Loucy (cell line): ENCODE results near the gene EFNA4.

ENCODE experiments used
- H2AFZ ChIP-seq: fragments of 200-600 bp; sonication (generic); 2 replicates; pipeline ENCODE4 v1.6.0; 2016; ENCODE audit warnings: antibody characterized with exemption, mild to moderate bottlenecking, low read length, moderate library complexity
- H3F3A ChIP-seq: fragments of 200-600 bp; 2 replicates; pipeline ENCODE4 v1.6.0; 2016; ENCODE audit warnings: antibody characterized with exemption, low read depth, mild to moderate bottlenecking
- H3K27me3 ChIP-seq: fragments of 200-600 bp; sonication (generic); 2 replicates; pipeline ENCODE4 v1.6.1; 2014; ENCODE audit warnings: low read length, mild to moderate bottlenecking; ENCODE audit not compliant: insufficient read depth, poor library complexity, severe bottlenecking
- H3K36me3 ChIP-seq: fragments of 200-600 bp; sonication (generic); 2 replicates; pipeline ENCODE4 v1.6.1; 2016; ENCODE audit warnings: low read length; ENCODE audit not compliant: insufficient read depth
- H3K4me1 ChIP-seq: fragments of 200-600 bp; sonication (generic); 2 replicates; pipeline ENCODE4 v1.5.1; 2014; ENCODE audit warnings: low read length, mild to moderate bottlenecking; ENCODE audit not compliant: insufficient read depth, poor library complexity, severe bottlenecking
- H3K4me2 ChIP-seq: fragments of 200-600 bp; sonication (generic); 2 replicates; pipeline ENCODE4 v1.6.0; 2014; ENCODE audit warnings: antibody characterized with exemption, low read length, low read depth, mild to moderate bottlenecking; ENCODE audit not compliant: poor library complexity, severe bottlenecking
- H3K4me3 ChIP-seq: fragments of 200-600 bp; sonication (generic); 2 replicates; pipeline ENCODE4 v1.5.1; 2014; ENCODE audit warnings: low read length, mild to moderate bottlenecking, mixed read lengths; ENCODE audit not compliant: poor library complexity, severe bottlenecking
- H3K79me2 ChIP-seq: fragments of 200-600 bp; sonication (generic); 2 replicates; pipeline ENCODE4 v1.6.1; 2014; ENCODE audit warnings: low read length; ENCODE audit not compliant: insufficient read depth
- H3K9ac ChIP-seq: fragments of 200-600 bp; sonication (generic); 2 replicates; pipeline ENCODE4 v1.6.0; 2014; ENCODE audit warnings: mild to moderate bottlenecking, low read depth, low read length, moderate library complexity; ENCODE audit not compliant: poor library complexity, severe bottlenecking
- H3K9me2 ChIP-seq: fragments of 200-600 bp; sonication (generic); replicated peaks from 2 replicates; pipeline ENCODE4 v1.6.1; 2016; ENCODE audit warnings: low read depth, low read length, mixed read lengths
- H3K9me3 ChIP-seq: fragments of 200-600 bp; sonication (generic); 2 replicates; pipeline ENCODE4 v1.6.1; 2014; ENCODE audit warnings: mild to moderate bottlenecking, antibody characterized with exemption, low read length, low read depth; ENCODE audit not compliant: insufficient read depth
- H4K20me1 ChIP-seq: fragments of 200-600 bp; sonication (generic); 2 replicates; pipeline ENCODE4 v1.6.0; 2014; ENCODE audit warnings: antibody characterized with exemption, low read length, mild to moderate bottlenecking; ENCODE audit not compliant: insufficient read depth, poor library complexity, severe bottlenecking
- EZH2phosphoT487 ChIP-seq: fragments of 200-600 bp; IDR thresholded peaks from 2 replicates; pipeline ENCODE4 v1.6.1; 2018; ENCODE audit warnings: antibody characterized with exemption, mild to moderate bottlenecking, moderate library complexity, borderline replicate concordance
- TF ChIP-seq, protein P1 (sequence below): fragments of 200-600 bp; sonication (generic); conservative IDR thresholded peaks from 2 replicates; pipeline ENCODE4 v1.5.1; 2014; ENCODE audit warnings: mild to moderate bottlenecking, antibody characterized with exemption, low read length

EFNA4 gene

DNA sequence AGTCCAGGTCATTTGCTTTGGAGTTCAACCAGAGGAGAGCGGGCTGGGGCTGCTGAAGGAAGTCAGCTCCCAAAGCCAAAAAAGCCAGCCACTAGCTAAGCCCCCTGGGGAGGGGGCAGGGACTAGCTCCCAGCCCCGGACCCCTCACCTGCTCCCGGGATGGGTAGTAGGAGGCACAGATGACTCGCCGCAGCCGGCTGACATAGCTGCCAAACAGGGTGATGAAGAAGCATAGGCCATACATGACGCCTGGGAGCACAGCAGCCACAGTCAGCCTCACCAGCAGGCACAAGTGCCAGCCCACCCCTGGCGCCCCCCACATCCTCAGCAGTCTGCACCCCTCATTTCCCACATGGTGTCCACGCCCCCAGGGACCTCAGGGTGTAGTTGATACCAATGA is 37.4 kb upstream of the EFNA4 start:
- no peak overlapping the region for H3K4me2 ChIP-seq
- H3K9ac ChIP-seq, result no peak overlapping the region
- H3K79me2 ChIP-seq, result no peaks in the 10 kb centered on the region
- no peaks in the 10 kb centered on the region for H3K9me2 ChIP-seq
- no peaks in the 10 kb centered on the region for H3F3A ChIP-seq
- no peaks in the 10 kb centered on the region for H3K9me3 ChIP-seq
- no peaks in the 10 kb centered on the region for H3K4me1 ChIP-seq
- TF ChIP-seq, protein P1, sequence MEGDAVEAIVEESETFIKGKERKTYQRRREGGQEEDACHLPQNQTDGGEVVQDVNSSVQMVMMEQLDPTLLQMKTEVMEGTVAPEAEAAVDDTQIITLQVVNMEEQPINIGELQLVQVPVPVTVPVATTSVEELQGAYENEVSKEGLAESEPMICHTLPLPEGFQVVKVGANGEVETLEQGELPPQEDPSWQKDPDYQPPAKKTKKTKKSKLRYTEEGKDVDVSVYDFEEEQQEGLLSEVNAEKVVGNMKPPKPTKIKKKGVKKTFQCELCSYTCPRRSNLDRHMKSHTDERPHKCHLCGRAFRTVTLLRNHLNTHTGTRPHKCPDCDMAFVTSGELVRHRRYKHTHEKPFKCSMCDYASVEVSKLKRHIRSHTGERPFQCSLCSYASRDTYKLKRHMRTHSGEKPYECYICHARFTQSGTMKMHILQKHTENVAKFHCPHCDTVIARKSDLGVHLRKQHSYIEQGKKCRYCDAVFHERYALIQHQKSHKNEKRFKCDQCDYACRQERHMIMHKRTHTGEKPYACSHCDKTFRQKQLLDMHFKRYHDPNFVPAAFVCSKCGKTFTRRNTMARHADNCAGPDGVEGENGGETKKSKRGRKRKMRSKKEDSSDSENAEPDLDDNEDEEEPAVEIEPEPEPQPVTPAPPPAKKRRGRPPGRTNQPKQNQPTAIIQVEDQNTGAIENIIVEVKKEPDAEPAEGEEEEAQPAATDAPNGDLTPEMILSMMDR, result no peak
- no peak for TF ChIP-seq EZH2phosphoT487
- no peak overlapping the region for H3K4me3 ChIP-seq
- H3K36me3 ChIP-seq, result no peaks in the 10 kb centered on the region
- no peak overlapping the region for H2AFZ ChIP-seq
- H3K27me3 ChIP-seq, result no peaks in the 10 kb centered on the region
- H4K20me1 ChIP-seq, result no peaks in the 10 kb centered on the region

DNA sequence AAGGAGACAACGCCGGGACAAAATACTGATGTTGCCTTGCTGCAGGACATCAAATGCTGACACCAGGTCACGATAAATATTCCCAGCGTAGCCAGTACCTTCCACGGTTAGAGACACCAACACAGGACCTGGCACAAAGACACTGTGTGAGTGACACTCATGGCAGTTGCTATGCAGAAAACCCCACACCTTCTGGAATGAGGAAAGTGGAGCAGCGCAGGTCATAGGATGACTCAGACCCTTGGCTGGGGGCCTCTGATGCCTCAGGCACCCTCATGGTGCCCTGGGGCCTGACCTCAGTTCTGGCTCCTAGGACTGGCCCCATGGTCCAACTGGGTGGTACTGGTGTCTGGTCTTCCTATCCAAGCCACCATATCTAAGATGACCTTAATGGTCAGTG is 37.0 kb upstream of the EFNA4 start:
- Histone ChIP-seq H3K9me2 (no peaks in the 10 kb centered on the region), H2AFZ (no peak overlapping the region), H3K79me2 (no peaks in the 10 kb centered on the region), H3K4me1 (no peaks in the 10 kb centered on the region), H3K4me2 (no peak overlapping the region), H4K20me1 (no peaks in the 10 kb centered on the region), H3F3A (no peaks in the 10 kb centered on the region), H3K9ac (no peak overlapping the region), H3K9me3 (no peaks in the 10 kb centered on the region), H3K27me3 (no peaks in the 10 kb centered on the region), H3K36me3 (no peaks in the 10 kb centered on the region), H3K4me3 (no peak overlapping the region)
- TF ChIP-seq EZH2phosphoT487, result no peak

DNA sequence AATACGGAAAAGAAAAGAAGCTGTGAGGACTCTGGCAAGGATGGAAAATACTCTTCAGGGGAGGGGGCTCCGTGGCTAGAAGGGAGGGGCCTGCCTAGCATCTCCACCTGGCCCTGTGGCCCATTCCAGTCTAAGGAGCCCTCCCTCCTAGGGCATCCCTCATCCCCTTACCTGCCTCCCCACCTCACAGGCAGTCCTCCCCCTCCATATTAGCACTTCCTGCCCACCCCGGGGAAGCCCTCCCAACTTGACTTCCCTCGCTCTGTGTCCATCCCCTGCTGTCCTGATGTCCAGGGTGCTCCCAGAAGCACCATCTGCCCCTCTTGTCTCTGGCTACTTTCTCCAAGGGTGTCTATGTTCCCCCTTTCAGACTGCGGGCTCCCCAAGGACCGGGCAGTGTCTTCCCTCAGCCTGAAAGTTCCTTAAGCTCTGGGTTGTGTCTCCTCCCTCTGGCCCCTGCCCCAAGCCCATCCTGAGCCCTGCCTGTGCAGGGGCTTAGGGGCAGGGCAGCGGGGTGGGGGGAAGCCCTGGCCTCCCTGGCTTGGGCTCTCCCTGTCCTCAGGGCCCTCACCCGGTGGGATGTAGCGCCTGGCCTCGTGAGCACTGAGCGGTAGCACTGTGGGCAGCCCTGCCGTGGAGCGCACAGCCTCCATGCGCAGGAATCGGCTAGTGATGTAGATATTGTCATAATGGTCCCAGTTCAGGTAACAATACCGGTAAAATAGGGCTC is 33.9 kb upstream of the EFNA4 start:
- Histone ChIP-seq H3K79me2 (no peaks in the 10 kb centered on the region), H3K9ac (no peak overlapping the region), H2AFZ (no peak overlapping the region), H3K9me2 (no peaks in the 10 kb centered on the region), H3F3A (no peaks in the 10 kb centered on the region), H3K27me3 (no peaks in the 10 kb centered on the region), H3K9me3 (no peaks in the 10 kb centered on the region), H3K4me1 (no peaks in the 10 kb centered on the region), H3K4me3 (no peak overlapping the region), H3K4me2 (no peak overlapping the region), H4K20me1 (no peaks in the 10 kb centered on the region), H3K36me3 (no peaks in the 10 kb centered on the region)
- no peak for TF ChIP-seq EZH2phosphoT487
- TF ChIP-seq, protein P1, result no peak

DNA sequence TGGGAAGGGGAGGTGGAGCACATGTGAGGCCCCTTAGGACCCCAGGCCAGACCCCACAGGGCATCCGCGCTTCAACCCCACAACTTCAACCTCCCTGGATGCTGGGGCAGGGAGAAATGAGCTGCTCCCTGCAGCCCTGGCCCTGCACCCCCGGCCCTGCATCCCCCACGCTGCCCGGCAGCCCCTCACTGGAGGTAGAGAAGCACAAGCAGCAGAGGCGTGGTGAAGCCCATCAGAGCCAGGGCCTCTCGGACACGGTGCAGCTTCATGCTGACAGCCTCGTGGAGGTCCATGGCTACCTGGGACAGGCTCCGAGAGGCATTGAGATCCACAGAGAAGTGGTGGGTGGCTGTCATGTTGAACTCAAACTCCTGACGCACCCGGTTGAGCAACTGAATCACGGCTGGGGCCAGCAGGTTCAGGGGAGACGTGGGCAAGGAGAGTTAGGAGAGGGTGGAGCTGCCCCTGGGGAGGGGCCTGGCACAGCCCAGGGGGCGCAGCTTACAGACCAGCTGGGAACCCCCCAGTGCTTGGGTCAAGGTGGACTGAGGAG is 33.2 kb upstream of the EFNA4 start:
- Histone ChIP-seq H3K9ac (no peak overlapping the region), H3K4me3 (no peak overlapping the region), H3K4me1 (no peaks in the 10 kb centered on the region), H4K20me1 (no peaks in the 10 kb centered on the region), H3K36me3 (no peaks in the 10 kb centered on the region), H3K4me2 (no peak overlapping the region), H3K79me2 (no peaks in the 10 kb centered on the region), H3F3A (no peaks in the 10 kb centered on the region), H3K9me2 (no peaks in the 10 kb centered on the region), H2AFZ (no peak overlapping the region), H3K27me3 (no peaks in the 10 kb centered on the region), H3K9me3 (no peaks in the 10 kb centered on the region)
- TF ChIP-seq, protein P1, result no peak
- no peak for TF ChIP-seq EZH2phosphoT487
